SK-N-SH treated with all-trans-retinoic acid at 6 μM for 48 hours (cell line): ENCODE data around the gene PPIB.

Experiments used
- ATAC-seq: fragments of 200-7000 bp; cut with Tn5 transposase; 3 replicates; pipeline ENCODE4 v1.9.1; 2020; ENCODE audit warnings: mild to moderate bottlenecking, moderate library complexity
- ARNTL ChIP-seq: fragments of 450-650 bp; formaldehyde crosslinking; IDR thresholded peaks from 2 replicates; pipeline ENCODE4 v1.5.0; 2020; ENCODE audit warnings: low read depth, mild to moderate bottlenecking, moderate library complexity, borderline replicate concordance
- BACH2 ChIP-seq: fragments of 250-450 bp; sonication (Bioruptor Pico); IDR thresholded peaks from 2 replicates; pipeline ENCODE4 v1.9.0; 2021; ENCODE audit warnings: mild to moderate bottlenecking, borderline replicate concordance
- CSDC2 ChIP-seq: fragments of 250-450 bp; sonication (Bioruptor Pico); IDR thresholded peaks from 2 replicates; pipeline ENCODE4 v1.5.0; 2020; ENCODE audit warnings: mild to moderate bottlenecking, moderate library complexity
- ESRRG ChIP-seq: fragments of 250-450 bp; sonication (Bioruptor Pico); IDR thresholded peaks from 2 replicates; pipeline ENCODE4 v1.6.1; 2021; ENCODE audit warnings: mild to moderate bottlenecking
- GLIS3 ChIP-seq: fragments of 250-450 bp; sonication (Bioruptor Pico); IDR thresholded peaks from 2 replicates; pipeline ENCODE4 v1.5.0; 2020; ENCODE audit warnings: mild to moderate bottlenecking, moderate library complexity
- OSR1 ChIP-seq: fragments of 250-450 bp; sonication (Bioruptor Pico); IDR thresholded peaks from 2 replicates; pipeline ENCODE4 v1.8.0; 2022; ENCODE audit warnings: moderate library complexity, mild to moderate bottlenecking, inconsistent platforms
- PATZ1 ChIP-seq: fragments of 250-450 bp; sonication (Bioruptor Pico); IDR thresholded peaks from 2 replicates; pipeline ENCODE4 v1.8.0; 2020; ENCODE audit warnings: mild to moderate bottlenecking, moderate library complexity, borderline replicate concordance
- POU6F1 ChIP-seq: fragments of 250-450 bp; sonication (Bioruptor Pico); IDR thresholded peaks from 2 replicates; pipeline ENCODE4 v1.8.0; 2021; ENCODE audit warnings: low read depth, mild to moderate bottlenecking, moderate library complexity, borderline replicate concordance
- PPARA ChIP-seq: fragments of 250-450 bp; sonication (Bioruptor Pico); IDR thresholded peaks from 2 replicates; pipeline ENCODE4 v1.5.0; 2020; ENCODE audit warnings: mild to moderate bottlenecking, borderline replicate concordance
- RARB ChIP-seq: fragments of 250-450 bp; sonication (Bioruptor Pico); IDR thresholded peaks from 2 replicates; pipeline ENCODE4 v1.8.0; 2021; ENCODE audit warnings: mild to moderate bottlenecking, moderate library complexity
- SNAI2 ChIP-seq: fragments of 250-450 bp; sonication (Bioruptor Pico); IDR thresholded peaks from 2 replicates; pipeline ENCODE4 v1.5.0; 2020; ENCODE audit warnings: mild to moderate bottlenecking, moderate library complexity
- TOX ChIP-seq: fragments of 250-450 bp; sonication (Bioruptor Pico); IDR thresholded peaks from 2 replicates; pipeline ENCODE4 v1.8.0; 2021; ENCODE audit warnings: mild to moderate bottlenecking, moderate library complexity, borderline replicate concordance
- ZC3H10 ChIP-seq: fragments of 250-450 bp; sonication (Bioruptor Pico); IDR thresholded peaks from 2 replicates; pipeline ENCODE4 v1.5.1; 2021; ENCODE audit warnings: mild to moderate bottlenecking, moderate library complexity
- ZNF8 ChIP-seq: fragments of 450-650 bp; formaldehyde crosslinking; IDR thresholded peaks from 2 replicates; pipeline ENCODE4 v1.5.0; 2020; ENCODE audit warnings: mild to moderate bottlenecking, moderate library complexity
- TF ChIP-seq, protein P1 (sequence below): fragments of 250-450 bp; sonication (Bioruptor Pico); IDR thresholded peaks from 2 replicates; pipeline ENCODE4 v1.5.0; 2020; ENCODE audit warnings: mild to moderate bottlenecking, moderate library complexity

The PPIB gene

GRCh38 chr15:64157599-64158125 lies 5.2 kb downstream of the PPIB start:
- no peak for ATAC-seq
- no peak for TF ChIP-seq SNAI2 (CRISPR knock-in tag)

DNA sequence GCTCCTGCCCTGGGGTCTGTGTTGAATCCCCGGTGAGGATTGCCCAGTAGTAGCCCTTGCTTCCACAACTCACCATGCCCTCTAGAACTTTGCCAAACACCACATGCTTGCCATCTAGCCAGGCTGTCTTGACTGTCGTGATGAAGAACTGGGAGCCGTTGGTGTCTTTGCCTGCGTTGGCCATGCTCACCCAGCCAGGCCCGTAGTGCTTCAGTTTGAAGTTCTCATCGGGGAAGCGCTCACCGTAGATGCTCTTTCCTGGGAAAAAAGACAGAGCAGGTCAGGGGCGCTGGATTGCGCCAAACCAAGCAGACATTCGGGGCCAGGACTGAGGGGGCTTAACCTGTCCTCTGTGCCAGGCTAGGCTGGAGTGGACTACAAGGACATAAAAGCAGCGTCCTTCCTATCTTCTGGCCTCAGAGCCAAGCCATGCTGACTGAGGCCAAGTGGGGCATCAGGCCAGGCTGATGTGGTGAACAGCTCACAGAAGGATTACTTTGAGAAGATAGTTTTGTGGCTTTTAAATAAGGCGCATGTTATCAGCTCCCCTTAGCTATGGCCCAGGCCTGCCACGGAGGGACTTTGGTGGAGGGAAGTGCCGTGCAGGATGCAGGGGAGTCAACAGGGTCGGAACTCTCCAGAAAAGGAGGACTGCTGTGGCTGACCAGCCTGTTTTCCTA lies 6.0 kb downstream of the PPIB start:
- no peak for ATAC-seq
- TF ChIP-seq ARNTL (CRISPR knock-in tag) (no peak), BACH2 (CRISPR knock-in tag) (no peak)

DNA sequence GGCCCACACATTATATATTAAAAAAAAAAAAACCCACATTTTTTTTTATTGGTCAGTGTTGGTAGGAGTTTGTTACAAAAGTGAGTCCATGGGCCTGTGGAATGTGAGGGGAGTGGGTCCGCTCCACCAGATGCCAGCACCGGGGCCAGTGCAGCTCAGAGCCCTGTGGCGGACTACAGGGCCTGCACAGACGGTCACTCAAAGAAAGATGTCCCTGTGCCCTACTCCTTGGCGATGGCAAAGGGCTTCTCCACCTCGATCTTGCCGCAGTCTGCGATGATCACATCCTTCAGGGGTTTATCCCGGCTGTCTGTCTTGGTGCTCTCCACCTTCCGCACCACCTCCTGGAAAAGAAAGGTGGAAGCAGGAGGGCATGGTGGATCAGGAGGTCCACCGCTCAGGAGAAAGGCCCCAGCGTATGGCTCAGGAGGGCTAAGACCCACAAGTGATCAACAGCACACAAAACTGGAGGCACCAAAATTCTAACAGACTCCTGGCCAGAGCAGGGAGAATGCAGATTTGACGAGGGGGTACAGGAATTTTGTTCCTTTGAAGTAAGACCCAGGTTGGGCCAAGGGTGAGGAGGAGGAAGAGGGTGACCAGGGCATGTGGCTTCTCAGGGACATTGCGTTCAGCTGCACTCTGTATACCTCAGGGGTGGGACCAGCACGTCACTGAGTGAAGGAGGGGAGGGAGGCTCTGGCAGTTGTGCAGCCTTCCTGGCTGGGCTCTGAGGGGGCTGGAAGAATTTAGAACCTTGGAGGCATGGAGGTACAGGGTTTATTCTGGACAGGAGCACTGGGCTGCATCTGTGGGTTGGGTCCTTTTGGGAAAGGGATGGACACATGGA lies 6.8 kb downstream of the PPIB start:
- ATAC-seq = no peak
- no peak for TF ChIP-seq GLIS3 (CRISPR knock-in tag)
- TF ChIP-seq OSR1 (CRISPR knock-in tag) = no peak
- TF ChIP-seq, protein P1, sequence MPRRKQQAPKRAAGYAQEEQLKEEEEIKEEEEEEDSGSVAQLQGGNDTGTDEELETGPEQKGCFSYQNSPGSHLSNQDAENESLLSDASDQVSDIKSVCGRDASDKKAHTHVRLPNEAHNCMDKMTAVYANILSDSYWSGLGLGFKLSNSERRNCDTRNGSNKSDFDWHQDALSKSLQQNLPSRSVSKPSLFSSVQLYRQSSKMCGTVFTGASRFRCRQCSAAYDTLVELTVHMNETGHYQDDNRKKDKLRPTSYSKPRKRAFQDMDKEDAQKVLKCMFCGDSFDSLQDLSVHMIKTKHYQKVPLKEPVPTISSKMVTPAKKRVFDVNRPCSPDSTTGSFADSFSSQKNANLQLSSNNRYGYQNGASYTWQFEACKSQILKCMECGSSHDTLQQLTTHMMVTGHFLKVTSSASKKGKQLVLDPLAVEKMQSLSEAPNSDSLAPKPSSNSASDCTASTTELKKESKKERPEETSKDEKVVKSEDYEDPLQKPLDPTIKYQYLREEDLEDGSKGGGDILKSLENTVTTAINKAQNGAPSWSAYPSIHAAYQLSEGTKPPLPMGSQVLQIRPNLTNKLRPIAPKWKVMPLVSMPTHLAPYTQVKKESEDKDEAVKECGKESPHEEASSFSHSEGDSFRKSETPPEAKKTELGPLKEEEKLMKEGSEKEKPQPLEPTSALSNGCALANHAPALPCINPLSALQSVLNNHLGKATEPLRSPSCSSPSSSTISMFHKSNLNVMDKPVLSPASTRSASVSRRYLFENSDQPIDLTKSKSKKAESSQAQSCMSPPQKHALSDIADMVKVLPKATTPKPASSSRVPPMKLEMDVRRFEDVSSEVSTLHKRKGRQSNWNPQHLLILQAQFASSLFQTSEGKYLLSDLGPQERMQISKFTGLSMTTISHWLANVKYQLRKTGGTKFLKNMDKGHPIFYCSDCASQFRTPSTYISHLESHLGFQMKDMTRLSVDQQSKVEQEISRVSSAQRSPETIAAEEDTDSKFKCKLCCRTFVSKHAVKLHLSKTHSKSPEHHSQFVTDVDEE (CRISPR knock-in tag) = no peak
- TF ChIP-seq PPARA = no peak
- TF ChIP-seq BACH2 (CRISPR knock-in tag) = no peak
- TF ChIP-seq PATZ1 (CRISPR knock-in tag) = no peak
- no peak for TF ChIP-seq TOX (CRISPR knock-in tag)
- no peak for TF ChIP-seq ZNF8 (CRISPR knock-in tag)
- TF ChIP-seq CSDC2 (CRISPR knock-in tag) = no peak
- TF ChIP-seq ZC3H10 (CRISPR knock-in tag) = no peak

- TF ChIP-seq GLIS3 (CRISPR knock-in tag) = peak; percentile 67; the same call in 1 of the 2 replicates
- no peak for TF ChIP-seq RARB (CRISPR knock-in tag)
- no peak for TF ChIP-seq OSR1 (CRISPR knock-in tag)
- no peak for TF ChIP-seq POU6F1 (CRISPR knock-in tag)
- no peak for TF ChIP-seq ESRRG (CRISPR knock-in tag)
- TF ChIP-seq TOX (CRISPR knock-in tag) = no peak
- no peak for TF ChIP-seq PATZ1 (CRISPR knock-in tag)
- peak; percentile 91 for ATAC-seq
Measured at GRCh38 chr15:64153480-64154367, 9.1 kb downstream of the PPIB start.
